CD4-positive, alpha-beta T cell (primary cell): Measurements from ENCODE around the gene DUOX1. TPM values are rescaled to one million over a fixed set of nuclear protein-coding genes. Genes with fewer than 3 reads are reported as not detected.

Experiments
- ATAC-seq: fragments of 200-7000 bp; cut with Tn5 transposase; one replicate; pipeline ENCODE4 v1.10.0; 2022; ENCODE audit warnings: mild to moderate bottlenecking; ENCODE audit not compliant: poor library complexity
- CTCF ChIA-PET: fragments of 350-600 bp; sonication (Branson Sonifier 250); formaldehyde crosslinking; loops from one replicate; lab custom pipeline; 2021; ENCODE audit warnings: antibody characterized with exemption, inconsistent platforms; lab: Charles Lee
- POLR2A ChIA-PET: fragments of 350-600 bp; sonication (Branson Sonifier 250); formaldehyde crosslinking; loops from one replicate; lab custom pipeline; 2021; ENCODE audit warnings: antibody characterized with exemption, inconsistent platforms; lab: Charles Lee
- DNase-seq, 14 experiments: peaks; one replicate each; pipeline ENCODE4 v3.0.0-alpha.2; 2013 to 2020; ENCODE audit warnings: mixed read lengths in 2 of 14
- H3K27ac ChIP-seq, 2 donors: one replicate each; pipeline versions ENCODE4 v1.5.1 to v1.7.0; 2013; ENCODE audit warnings: low read length in 2 of 2, low read depth in 1 of 2, mild to moderate bottlenecking in 1 of 2
- H3K27me3 ChIP-seq, 2 experiments: 1 replicate in 1 of 2; 2 replicates in 1 of 2; pipeline versions ENCODE4 v1.6.1 to v1.7.0; 2013; ENCODE audit warnings: low read length in 2 of 2, control low read depth in 1 of 2, mild to moderate bottlenecking in 1 of 2, moderate library complexity in 1 of 2; ENCODE audit not compliant: insufficient read depth in 2 of 2, control insufficient read depth in 1 of 2
- H3K36me3 ChIP-seq: one replicate; pipeline ENCODE4 v1.6.1; 2013; ENCODE audit warnings: low read length, control low read depth; ENCODE audit not compliant: insufficient read depth
- H3K4me1 ChIP-seq: one replicate; pipeline ENCODE4 v1.6.1; 2013; ENCODE audit warnings: low read length, control low read depth; ENCODE audit not compliant: insufficient read depth
- H3K4me3 ChIP-seq: one replicate; pipeline ENCODE4 v1.5.1; 2013; ENCODE audit warnings: mild to moderate bottlenecking, low read length, moderate library complexity
- H3K9me3 ChIP-seq, 2 experiments: 1 replicate in 1 of 2; 2 replicates in 1 of 2; pipeline versions ENCODE4 v1.6.1 to v1.7.0; 2013; ENCODE audit warnings: low read length in 2 of 2, mild to moderate bottlenecking in 2 of 2, control low read depth in 1 of 2, moderate library complexity in 1 of 2; ENCODE audit not compliant: control insufficient read depth in 1 of 2, insufficient read depth in 1 of 2
- H3K27ac Mint-ChIP-seq: one replicate; pipeline ENCODE4 v1.8.0; 2020; ENCODE audit warnings: mixed read lengths
- H3K27me3 Mint-ChIP-seq: one replicate; pipeline ENCODE4 v1.8.0; 2021; ENCODE audit warnings: mixed read lengths
- H3K36me3 Mint-ChIP-seq: one replicate; pipeline ENCODE4 v1.8.0; 2021; ENCODE audit warnings: low read depth, mixed read lengths
- H3K4me1 Mint-ChIP-seq: one replicate; pipeline ENCODE4 v1.8.0; 2021; ENCODE audit warnings: low read depth, mixed read lengths
- H3K4me3 Mint-ChIP-seq: one replicate; pipeline ENCODE4 v1.8.0; 2020; ENCODE audit warnings: mild to moderate bottlenecking, mixed read lengths
- H3K9me3 Mint-ChIP-seq: one replicate; pipeline ENCODE4 v1.8.0; 2020; ENCODE audit warnings: mixed read lengths
- intact Hi-C, 2 experiments: fragments of 100-400 bp; cut with DNase I in 1 of 2; cut with micrococcal nuclease in 1 of 2; formaldehyde crosslinking; loops; one replicate each; pipeline versions ENCODE4 v1.15.1 to v1.9.0; 2023 to 2025; cut with DNase I, micrococcal nuclease
- total RNA-seq, 174 experiments: library from RNA in 2 of 174; stranded (reverse) in 2 of 174; gene quantifications; one replicate each; pipeline ENCODE4 v1.2.3 and lab custom pipeline; 2021 to 2026
- TF ChIP-seq, protein P1 (sequence below): fragments of 200-600 bp; IDR thresholded peaks from one replicate; pipeline ENCODE4 v1.8.0; 2022; ENCODE audit warnings: antibody characterized with exemption, mild to moderate bottlenecking

DUOX1 gene
- total RNA-seq, 2 experiments from 2014 or later = 0.17 to 0.25 TPM

DNA sequence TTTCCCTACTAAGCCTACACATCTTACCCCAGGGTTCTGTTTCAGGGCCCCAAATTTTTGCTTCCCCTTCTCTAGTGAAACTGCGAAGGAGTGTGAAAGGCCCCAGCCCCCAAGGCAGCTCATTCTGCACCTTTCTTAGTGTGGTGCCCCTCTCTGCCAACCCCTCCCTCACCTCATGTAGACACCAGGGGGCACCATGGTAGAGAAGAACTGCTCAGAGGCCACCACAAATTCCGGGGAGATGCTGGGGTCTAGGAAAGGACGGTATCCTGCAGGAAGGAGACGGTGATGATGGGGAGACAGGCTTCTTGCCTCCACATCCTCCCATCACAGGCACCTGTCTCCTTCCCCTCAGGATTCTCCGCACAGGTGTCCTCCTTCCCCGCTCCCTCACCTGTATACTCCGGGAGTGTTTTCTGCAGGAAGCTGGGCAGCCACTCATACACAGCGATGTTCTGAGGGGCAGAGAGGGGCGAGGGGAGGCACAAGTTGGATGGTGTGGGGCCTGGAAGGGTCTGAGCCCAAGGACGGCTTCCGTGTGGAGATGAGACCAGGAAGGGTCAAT lies 19.5 kb upstream of the DUOX1 start:
- CTCF ChIA-PET = no interaction called here
- no peak overlapping the region for H3K27ac Mint-ChIP-seq
- H3K27me3 Mint-ChIP-seq = peaks cover 78% of the 10 kb centered on the region
- intact Hi-C loops = no loop called here
- no peak overlapping the region for H3K27ac ChIP-seq
- ATAC-seq (no peak), DNase-seq (no peak)
- no peaks in the 10 kb centered on the region for H3K36me3 Mint-ChIP-seq
- peaks cover 59 to 61% of the 10 kb centered on the region in 2 experiments for H3K27me3 ChIP-seq
- peaks cover 0 to 19% of the 10 kb centered on the region in 2 experiments for H3K9me3 ChIP-seq
- H3K4me3 Mint-ChIP-seq = peak overlapping the region; percentile 45
- no peaks in the 10 kb centered on the region for H3K36me3 ChIP-seq
- POLR2A ChIA-PET = no interaction called here
- H3K4me3 ChIP-seq = no peak overlapping the region
- H3K4me1 Mint-ChIP-seq = peaks cover 37% of the 10 kb centered on the region
- no peaks in the 10 kb centered on the region for H3K9me3 Mint-ChIP-seq
- TF ChIP-seq, protein P1, sequence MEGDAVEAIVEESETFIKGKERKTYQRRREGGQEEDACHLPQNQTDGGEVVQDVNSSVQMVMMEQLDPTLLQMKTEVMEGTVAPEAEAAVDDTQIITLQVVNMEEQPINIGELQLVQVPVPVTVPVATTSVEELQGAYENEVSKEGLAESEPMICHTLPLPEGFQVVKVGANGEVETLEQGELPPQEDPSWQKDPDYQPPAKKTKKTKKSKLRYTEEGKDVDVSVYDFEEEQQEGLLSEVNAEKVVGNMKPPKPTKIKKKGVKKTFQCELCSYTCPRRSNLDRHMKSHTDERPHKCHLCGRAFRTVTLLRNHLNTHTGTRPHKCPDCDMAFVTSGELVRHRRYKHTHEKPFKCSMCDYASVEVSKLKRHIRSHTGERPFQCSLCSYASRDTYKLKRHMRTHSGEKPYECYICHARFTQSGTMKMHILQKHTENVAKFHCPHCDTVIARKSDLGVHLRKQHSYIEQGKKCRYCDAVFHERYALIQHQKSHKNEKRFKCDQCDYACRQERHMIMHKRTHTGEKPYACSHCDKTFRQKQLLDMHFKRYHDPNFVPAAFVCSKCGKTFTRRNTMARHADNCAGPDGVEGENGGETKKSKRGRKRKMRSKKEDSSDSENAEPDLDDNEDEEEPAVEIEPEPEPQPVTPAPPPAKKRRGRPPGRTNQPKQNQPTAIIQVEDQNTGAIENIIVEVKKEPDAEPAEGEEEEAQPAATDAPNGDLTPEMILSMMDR = no peak
- H3K4me1 ChIP-seq = peaks cover 31% of the 10 kb centered on the region

DNA sequence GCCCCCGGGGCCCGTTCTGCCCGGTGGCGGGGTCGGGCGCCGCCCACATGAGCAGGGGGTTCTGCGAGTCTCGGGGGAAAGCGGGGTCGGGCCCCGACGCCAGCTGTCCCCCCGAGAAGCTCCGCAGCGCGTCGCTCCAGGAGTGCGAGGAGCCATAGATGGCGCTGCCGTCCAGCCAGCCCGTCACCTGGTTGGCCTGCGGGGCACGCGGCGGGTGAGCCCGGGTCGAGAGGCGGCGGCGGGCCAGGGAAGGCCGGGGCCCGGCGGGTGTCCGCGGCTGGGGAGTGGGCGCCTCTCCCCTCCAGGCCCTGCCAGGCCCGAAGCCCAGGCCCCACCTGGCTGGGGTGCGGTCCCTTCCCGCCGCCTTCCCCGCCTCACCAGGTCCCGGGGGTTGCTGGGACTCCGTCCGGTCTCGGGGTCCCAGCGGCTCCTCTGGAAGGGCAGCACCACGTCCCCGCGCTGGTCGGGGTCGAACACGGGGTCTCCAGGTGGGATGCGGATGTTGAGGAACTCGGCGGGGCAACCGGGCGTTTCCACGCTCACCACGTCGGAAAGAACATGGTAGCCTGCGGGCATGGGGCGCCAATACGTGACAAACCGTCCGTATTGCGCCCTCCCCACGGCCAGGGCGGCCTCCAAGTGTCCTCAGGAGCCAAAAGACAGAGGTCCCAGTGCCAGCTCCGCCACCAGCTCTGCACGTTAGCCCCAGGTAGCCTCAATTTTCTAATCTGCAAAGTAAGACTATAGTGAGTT lies 18.2 kb upstream of the DUOX1 start:
- ChIA-PET CTCF (no interaction called here), POLR2A (no interaction called here)
- no peak overlapping the region for H3K27ac ChIP-seq
- intact Hi-C loops = no loop called here
- DNase-seq (no peak), ATAC-seq (no peak)
- TF ChIP-seq, protein P1 = no peak
- Mint-ChIP-seq H3K27me3 (peaks cover 80% of the 10 kb centered on the region), H3K27ac (no peak overlapping the region), H3K36me3 (no peaks in the 10 kb centered on the region), H3K9me3 (no peaks in the 10 kb centered on the region), H3K4me3 (no peak overlapping the region), H3K4me1 (peaks cover 49% of the 10 kb centered on the region)
- H3K9me3 ChIP-seq = peaks cover 0 to 23% of the 10 kb centered on the region in 2 experiments
- peaks cover 40% of the 10 kb centered on the region for H3K4me1 ChIP-seq
- H3K36me3 ChIP-seq = no peaks in the 10 kb centered on the region
- peaks cover 69 to 71% of the 10 kb centered on the region in 2 experiments for H3K27me3 ChIP-seq
- H3K4me3 ChIP-seq = no peak overlapping the region

DNA sequence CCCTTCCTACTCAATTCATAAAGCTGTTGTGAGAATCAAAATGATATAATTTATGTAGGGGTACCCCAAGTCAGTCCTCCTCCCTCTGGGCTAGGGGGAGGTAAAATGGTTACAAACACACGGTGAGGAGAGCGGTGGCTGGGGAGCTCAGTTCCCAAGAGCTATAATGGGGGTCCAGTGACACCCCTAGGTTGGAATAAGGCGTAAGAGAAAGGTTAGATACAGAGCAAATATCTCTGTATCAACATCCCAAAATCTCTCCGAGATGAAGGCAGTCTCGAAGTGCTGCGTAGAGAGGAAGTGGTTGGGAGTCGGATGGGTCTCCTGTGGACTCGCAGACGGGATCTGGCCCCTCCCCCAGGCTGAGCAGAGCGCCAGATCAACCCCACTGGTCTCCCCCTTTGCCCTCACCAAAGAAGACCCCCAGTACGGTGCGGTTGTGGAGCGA lies 17.6 kb upstream of the DUOX1 start:
- DNase-seq (no peak), ATAC-seq (peak; percentile 7)
- Mint-ChIP-seq H3K36me3 (no peaks in the 10 kb centered on the region), H3K27ac (no peak overlapping the region), H3K27me3 (peaks cover 80% of the 10 kb centered on the region), H3K4me3 (peak overlapping the region; percentile 36), H3K4me1 (peaks cover 50% of the 10 kb centered on the region), H3K9me3 (no peaks in the 10 kb centered on the region)
- peaks cover 75 to 77% of the 10 kb centered on the region in 2 experiments for H3K27me3 ChIP-seq
- peaks cover 46% of the 10 kb centered on the region for H3K4me1 ChIP-seq
- POLR2A ChIA-PET = no interaction called here
- no peaks in the 10 kb centered on the region for H3K36me3 ChIP-seq
- intact Hi-C loops = no loop called here
- H3K9me3 ChIP-seq = peaks cover 0 to 28% of the 10 kb centered on the region in 2 experiments
- H3K27ac ChIP-seq = no peak overlapping the region
- H3K4me3 ChIP-seq = no peak overlapping the region
- TF ChIP-seq, protein P1 = no peak
- CTCF ChIA-PET = no interaction called here
